HG03280 (cell line): ENCODE measurements around the gene C2orf66.

Source experiments
- ATAC-seq: cut with Tn5 transposase; IDR thresholded peaks from one replicate; pipeline ENCODE4 v1.9.1; 2021; ENCODE audit warnings: mild to moderate bottlenecking, moderate library complexity; ENCODE audit not compliant: unreplicated experiment

Gene C2orf66

DNA sequence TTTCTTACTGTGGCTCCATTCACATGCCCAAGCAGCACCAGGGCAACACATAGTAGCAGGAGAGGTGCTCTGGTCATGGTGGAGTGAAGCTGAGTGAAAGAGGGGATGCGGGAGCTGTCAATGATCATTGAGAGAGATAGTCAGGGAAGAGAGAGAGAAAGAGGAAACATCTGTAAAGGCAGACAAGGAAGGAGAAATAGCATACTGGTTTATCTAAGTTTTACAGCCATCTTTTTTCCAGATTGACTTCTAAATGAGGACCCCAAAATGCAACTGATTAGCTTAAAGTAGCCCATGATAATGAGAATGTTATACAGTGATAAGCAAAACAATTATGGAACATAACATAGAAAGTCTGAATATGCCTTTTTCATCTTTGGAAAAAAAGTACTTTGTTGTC lies at the start of gene C2orf66:
TSS of gene C2orf66 (minus strand) at position 96 of the 400 bp plus-strand sequence. CDS start at position 77, 19 bp downstream.
- ATAC-seq: no peak

DNA sequence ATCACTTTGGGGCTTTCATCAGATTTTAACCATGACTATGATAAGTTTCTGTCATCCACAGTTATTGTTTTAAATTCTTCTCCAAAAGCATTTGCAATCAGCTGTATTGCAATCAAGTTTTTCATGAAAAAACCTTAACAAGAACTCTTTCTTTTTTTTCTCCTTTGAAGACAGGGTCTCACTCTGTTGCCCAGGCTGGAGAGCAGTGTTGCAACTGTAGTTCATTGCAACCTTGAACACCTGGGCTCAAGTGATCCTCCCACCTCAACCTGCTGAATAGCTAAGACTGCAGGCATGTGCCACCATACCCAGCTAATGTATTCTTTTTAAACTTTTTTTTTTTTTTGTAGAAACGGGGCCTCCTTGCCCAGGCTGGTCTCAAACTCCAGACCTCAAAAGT lies 45.5 kb upstream of the C2orf66 start:
- ATAC-seq: no peak

DNA sequence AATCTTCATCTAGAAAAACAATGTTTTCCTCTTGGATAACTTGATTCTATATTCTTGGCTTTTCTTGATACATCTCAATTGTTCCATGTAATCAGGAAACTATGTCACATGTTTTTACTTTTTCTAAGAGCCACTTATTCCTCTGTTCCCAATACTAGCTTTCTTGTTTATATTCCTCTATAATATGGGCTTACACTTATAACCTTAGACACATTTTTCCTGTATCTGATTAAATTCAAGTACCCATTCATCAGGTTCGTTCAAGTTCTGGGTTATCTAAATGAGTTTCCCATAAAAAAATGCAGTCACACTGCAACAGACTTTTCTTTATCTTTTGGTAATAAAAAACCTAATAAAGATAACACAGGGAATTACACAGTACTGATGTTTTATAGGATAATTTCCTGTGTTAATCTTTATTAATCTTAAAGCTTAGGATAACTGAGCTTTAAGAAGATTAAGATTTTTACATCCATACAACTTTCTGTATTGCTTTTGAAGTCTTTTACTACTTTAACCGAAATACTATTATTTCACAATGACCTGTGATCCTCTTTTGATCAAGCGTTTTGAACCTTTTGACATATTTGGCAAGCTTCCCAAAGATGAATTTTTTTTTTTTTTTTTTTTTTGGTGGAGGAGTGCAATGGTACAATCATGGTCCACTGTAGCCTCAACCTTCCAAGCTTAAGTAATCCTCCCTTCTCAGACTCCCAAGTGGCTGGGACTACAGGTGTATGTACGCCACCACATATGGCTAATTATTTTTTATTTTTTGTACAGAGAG lies 44.3 kb upstream of the C2orf66 start:
- ATAC-seq: no peak

DNA sequence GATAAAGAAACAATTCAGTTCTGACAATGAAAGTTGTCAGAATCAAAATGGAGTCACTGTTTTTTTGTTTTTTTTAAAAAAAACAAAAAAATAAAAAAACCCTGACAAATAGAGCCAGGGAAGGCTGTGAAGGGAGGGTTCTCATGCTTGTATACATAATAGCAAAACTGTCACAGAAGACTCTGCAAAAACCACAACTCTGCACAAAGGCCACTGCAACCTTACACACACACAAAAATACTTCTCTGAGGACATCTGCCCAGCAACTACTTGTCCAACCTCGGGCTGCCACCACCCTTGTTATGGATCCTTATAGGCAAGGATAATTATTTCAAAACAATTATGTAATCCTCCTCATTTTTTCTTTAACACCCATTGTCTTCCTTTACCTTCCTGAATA lies 41.9 kb upstream of the C2orf66 start:
- ATAC-seq: no peak

DNA sequence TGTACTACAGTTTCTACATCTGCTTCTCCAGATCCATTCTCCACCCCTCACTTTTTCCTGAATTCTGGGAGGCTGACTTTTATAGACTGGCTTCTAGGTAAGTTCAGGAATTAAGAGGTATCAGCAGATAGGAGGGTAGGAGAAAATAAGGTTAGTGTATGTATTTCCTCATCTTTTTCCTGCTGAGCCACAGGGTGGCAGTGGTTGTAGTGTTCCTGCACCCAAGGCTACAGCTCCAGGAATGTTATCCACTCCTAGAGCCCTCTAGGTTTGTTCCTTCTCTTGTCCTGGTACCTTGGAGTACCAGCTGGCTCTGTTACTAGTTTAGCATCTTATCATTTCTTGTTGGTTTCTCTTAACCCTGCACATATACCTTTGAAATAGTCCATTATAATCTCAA lies 40.7 kb upstream of the C2orf66 start:
- ATAC-seq: no peak

DNA sequence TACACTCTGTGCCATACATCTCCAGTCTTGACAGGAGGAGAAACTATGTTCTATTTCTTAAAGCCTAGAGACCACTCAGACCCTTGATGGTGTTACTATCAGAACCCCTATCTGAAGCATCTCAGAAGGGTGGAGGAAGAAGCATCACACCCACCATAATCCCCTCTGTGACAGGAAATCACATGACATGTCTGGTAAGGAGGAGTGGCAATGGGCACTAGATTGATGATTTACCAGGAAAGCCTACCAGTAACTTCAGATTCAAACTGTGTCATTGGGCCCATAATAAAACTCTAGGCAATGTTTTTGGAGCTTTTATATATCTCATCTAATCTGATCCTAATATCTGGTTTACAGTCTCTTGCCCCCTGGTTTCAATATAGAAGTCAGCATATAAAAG lies 37.1 kb upstream of the C2orf66 start:
- ATAC-seq: no peak

DNA sequence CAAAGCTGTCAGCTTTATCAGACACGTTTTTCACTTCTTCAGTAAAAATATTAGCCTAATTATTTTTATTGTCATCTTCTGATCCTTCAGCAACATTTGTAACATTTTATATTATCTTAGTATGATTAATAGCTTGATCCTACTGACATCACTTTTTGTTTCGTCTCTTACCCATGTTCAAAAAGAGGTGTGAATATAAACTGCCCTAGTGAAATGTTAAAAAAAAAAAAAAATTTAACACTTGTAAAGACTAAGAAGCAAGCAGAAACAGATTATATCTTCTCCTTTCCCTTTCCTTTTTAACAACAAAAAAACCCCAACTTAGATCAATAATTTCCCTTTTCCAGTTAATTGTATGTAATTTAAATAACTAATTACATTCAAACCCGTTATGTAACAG lies 36.2 kb upstream of the C2orf66 start:
- no peak for ATAC-seq

DNA sequence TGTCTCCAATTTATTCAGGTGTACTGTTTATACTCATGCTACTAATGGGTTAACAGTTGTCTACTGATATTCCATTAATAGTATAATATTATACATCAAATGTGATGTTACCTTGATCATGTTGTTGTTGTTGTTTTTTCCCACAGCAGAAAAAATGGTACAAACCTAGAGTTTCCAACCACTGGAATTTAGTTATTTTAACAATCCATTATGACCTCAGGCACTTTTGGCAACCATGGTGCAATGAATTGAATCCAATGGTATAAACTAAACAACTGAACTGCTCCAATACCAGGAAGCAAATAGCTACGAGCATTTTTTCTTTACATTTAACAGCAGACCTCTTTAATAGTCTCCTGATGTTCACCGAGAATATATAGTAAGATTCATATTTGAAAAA lies 31.0 kb upstream of the C2orf66 start:
- no peak for ATAC-seq

DNA sequence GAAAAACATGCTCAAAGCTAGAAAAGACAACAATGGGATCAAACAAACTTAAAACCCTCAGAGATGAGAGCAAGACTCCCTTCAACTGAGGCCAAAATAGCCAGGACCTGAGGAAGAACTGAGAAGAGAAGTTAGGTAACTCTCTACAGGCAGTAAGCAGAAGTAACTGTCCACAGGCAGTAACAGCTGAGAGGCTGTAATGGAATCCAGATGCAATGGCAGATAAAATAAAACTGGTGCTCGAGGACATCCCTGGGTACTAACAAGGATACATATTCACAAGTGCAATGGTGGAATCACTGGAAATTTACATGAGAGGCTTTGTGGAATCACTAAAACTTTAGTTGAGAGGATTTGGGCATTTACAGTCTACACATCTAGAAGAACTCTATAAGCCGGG lies 30.4 kb upstream of the C2orf66 start:
- ATAC-seq: no peak

DNA sequence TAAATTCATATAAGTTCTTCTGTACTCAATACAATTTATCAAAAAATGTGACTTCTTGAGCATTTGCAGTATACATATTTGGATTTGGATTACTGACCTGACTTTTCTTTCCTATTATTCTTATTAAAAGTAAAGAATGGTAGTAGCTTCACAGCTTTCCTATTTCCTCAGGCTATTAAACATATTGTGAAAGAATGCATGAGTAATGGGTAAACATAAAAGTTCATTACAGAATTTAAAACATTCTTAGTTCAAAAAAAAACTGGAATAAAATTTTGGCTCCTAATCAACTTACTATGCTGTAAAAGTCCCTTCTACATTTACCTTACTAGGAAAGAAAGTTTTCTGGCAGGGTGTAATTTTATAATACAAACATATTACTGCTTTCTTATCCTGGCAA lies 27.3 kb upstream of the C2orf66 start:
- ATAC-seq: no peak

DNA sequence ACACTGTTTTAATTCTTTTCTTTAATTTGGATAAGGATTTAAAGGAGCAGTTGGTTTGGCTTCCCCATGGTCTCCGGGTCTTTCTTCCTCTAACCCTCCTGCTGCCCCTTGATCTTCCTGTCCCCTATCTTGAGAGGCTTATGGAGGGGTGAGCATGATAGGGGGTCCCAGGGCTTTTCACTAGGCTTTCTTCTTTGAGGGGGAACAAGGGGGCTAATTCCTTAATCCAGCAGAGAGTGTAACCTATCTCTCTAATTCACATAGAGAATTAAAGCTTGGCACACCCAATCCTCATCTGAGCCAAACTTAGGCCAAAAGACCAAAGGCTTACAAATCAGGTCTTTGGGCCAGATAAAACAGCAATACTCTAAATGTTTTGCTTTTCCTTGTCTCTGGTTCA lies 21.5 kb upstream of the C2orf66 start:
- no peak for ATAC-seq

DNA sequence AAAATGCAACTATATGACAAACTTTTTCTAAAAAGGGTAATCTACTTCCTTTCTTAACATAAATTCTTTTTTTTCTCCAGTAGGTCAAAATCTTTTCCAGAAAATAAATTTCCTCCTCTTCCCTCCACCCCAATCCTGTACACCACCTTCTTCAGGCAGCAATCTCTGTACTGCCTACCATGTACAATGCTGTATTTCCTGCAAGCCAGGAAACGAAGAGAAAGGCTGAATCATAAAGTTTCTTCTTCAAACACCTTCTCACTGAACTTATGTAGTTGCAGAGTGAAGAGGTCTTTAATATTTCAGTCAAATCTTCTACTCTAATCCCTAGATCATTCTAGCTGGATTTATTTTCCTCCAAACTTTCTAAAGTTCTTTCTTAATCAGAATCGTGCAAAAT lies 18.2 kb upstream of the C2orf66 start:
- ATAC-seq: no peak

DNA sequence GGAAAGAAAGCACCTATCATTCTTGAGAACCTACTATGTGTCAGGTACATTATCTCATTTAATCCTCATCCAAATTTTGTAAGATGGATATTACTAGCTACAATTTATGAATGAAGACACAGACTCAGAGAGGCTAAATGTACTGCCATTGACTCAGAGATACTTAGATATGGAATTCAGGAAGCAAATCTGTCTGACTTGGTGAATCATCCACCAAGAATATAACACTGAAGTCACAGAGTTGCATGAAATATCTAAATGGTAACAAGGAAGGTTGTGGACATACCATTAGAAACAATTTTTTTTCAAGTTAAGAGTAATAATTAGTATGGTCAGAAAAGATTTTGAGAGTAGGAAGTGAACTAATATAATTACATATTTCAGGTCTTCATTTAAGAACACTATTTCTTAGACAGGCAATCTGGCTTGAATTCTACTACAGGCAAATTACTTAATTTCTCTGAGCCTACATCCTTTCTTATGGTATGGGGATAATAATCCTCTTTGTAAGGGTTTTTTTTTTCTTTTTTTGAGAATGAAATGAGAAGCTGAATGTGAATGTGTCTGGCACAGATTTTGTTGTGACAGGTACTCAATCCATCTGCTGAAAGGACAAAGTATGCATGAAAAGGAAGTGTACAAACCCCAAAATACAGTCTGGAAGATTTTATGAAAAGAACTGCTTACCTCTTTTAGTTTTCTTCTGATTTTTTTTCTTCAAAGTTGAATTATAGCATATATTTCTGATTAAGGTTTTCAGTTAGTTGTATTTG lies 14.8 kb upstream of the C2orf66 start:
- no peak for ATAC-seq

DNA sequence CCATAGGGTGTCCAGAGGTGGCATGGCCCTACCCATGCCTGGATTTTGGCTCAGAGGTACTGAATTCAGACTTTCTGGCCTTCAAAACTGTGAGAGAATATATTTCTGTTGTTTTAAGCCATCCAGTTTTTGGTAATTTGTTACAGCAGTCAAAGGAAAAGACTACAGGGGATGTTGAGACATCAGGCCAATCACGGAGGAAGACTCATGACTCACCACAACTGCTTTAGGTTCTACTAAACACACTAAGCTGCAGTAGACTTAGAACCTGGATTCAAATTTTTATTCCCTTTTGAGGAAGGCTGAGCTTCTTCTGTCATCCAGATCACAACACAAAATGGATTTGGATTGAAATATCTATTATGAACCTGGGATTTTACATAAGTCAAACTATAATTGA lies 12.0 kb upstream of the C2orf66 start:
- no peak for ATAC-seq

DNA sequence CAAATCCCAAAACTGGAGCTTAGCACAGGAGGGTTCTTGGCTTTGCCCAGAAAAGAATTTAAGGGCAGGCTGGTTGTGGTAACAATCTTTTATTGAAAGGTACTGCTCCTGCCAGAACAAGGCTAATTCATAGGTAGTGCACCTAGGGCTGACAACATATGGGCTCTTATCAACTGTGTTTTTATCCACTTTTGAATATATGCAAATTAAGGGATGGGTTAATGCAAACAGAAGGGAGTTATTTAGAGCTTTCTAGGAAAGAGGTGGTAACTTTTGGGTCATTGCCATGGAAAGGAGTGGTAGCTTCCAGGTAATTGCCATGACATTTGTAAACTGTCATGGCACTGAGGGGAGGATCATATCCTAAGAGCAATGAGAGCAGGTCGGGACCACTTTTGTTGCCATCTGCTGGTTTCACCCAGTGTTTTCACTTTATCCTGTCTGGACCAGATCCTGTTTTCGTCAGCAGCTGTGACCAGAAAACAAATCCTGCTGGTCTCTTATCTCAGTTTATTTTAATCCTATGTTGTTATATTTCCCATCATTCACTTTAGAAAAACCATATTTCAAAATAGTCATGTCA lies 981 bp downstream of the C2orf66 start:
- ATAC-seq: no peak

DNA sequence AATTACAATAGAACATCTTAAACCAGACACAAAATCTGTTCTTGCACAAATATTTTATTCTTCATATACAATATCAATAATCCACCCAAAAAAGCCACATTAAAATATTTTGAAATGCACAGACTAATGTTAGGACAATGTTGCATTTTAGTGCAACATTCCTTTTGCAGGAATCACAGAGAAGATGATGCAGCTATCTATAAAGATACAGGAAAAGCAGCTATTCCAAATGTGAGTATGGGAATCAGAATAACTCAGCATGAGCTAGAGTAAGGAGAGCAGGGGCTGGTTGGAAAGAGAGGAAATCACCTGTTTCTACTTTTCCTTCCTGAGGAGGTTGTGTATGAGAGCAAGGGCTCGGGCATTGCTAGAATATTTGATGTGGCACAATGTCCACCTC lies 4.8 kb downstream of the C2orf66 start:
- no peak for ATAC-seq

DNA sequence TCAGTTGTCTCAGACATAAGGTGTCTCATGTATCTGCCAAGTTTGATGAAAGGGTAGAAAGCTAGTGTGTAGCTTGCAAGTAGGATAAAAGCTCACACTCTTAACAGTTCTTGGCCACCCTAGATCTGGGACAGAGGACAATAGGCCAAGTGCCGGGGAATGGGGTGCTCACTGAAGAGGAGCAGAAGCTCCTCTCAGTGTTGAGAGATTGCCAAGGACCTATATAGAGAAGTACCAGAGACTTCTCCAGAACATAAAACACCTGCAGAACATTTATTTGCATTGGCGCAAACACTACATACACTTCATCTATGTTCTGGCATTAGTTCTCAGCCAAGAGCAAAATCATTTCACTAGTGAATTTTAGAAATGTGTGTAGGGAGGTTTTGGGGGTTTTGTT lies 6.8 kb downstream of the C2orf66 start:
- no peak for ATAC-seq

DNA sequence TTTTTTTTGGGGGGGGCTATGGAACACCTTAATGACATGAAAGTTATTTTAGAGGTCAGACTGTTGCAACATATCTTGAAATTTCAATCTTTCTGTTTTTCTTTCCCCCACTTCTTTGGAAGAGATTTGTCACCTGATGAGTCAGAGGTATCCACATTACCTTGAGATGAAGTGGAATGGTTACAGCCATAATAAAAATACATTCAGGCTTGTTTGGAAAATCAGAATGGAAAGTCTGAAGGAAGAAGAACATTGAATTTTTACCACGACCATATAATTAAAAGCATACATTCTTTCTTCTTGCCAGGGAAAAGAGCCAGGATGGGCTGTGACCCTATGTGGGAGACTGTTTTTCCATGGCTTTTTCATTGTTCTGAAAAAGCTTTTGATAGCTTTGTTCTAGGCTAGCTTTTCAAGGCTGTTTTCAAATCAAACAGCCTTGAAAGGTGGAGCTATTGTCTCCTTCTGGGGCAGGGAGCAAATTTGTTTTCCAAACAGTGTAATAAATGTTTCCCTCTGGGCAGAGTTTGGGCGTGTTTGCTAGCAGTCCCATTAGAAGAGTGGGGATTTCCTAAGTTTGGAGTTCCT lies 7.4 kb downstream of the C2orf66 start:
- no peak for ATAC-seq

DNA sequence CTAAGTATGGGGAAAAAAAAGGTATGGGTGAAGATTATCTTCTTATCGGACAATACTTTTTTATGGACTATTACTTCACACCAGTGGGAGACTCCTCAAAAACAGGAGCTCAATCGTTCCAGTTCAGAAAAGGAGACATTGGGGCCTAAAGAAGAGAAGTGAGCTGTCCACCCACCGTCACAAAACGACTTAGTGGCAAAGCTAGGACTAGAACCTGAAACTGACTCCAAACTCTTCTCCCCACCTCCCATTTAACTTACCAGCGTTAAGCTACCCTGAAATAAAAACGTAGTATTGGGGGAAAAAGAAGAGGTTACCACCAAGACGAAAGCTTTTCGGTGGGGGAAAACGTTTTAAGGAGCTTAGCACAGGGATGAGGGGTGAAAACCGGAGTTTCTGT lies 10.2 kb downstream of the C2orf66 start:
- peak; percentile 5 for ATAC-seq

DNA sequence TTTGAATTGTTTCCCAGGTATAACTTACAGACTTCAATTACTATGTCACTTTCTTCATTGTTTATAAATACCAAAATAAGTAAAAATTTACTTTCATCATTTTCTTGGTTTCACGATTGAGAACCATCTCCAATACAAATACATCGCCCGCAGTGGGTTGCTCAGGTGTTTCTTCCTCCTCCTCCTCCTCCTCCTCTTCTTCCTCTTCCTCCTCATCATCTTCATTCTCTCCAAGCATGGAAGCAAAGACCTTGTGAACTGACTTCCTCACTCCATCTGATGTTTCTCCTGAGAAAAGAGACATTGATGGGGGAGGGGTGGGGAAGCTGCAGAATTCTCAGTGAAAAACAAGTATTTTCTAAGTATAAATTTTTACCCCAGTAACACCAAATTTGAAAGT lies 16.3 kb downstream of the C2orf66 start:
- ATAC-seq: no peak

DNA sequence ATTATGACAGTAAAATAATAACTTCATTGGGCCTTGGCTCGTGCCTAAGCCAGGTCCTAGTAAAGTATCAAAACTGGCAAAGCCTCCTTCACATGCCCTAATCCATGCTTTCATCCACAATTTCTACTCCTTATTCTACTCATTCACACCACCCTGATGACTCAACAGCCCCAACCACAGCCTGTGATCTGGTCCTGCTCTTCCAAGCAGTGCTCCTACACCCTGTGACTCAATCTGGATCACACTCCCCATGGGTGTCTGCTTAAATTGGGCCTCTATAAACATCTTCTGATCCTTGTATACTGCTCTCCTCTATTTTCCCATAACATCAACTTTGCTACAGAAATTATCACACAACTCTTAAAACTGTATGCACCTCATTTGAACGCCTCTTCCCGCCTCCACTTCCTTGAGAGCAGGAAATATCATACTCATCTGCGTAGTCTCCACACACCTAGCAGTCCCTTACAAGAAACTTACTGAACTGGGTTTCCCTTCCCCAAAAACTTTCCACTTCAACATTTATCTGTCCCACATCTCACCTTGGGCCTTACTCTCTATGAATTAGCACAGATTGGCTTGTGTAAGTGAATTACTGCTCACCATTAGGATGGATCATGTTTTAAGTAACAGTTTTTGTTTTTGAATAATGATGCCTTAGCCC lies 25.6 kb downstream of the C2orf66 start:
- ATAC-seq: no peak
